Right forelimb (tissue), 1 donor: ENCODE measurements around the gene LBHD1.
"Not testable (repeated sequence)": the region's sequence is repeated elsewhere in the genome, so short reads cannot be mapped to it uniquely, and the experiment has no call there.

Experiments
- DNase-seq: peaks from one replicate; pipeline ENCODE4 v3.0.0-alpha.2; 2018

Gene LBHD1

GRCh38 chr11:62671608-62672389, at the start of gene LBHD1, which contains the start of gene UQCC3:
Gene LBHD1 (minus strand): TSS chr11:62672267. CDS start chr11:62670031, 2,236 bp downstream.
Gene UQCC3 (plus strand): TSS chr11:62671673. CDS start chr11:62671746, 73 bp downstream.
- DNase-seq: peak; percentile 89

- no peak for DNase-seq
These were observed 47.4 kb upstream of the LBHD1 start for GRCh38 chr11:62719302-62719978.

DNA sequence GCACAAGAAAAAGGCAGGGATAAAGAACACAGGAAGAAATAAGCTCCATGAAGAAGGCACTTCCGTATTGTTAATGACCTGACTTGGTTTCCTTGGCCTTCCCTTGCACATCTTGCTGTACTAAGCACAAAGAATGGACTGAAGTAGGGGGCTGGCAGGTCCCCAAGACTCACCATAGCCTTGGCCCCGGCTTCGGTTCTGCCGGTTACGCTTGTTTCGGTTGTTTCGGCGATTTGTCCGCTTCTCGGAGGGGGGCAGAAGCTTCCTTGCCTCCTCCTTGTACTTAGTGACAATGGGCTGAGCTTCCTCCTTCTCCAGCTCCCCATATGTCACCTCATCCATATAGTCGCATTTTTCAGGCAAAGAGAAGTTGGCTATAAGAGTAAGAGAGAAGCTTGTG, 44.7 kb upstream of the LBHD1 start:
- no peak for DNase-seq

DNA sequence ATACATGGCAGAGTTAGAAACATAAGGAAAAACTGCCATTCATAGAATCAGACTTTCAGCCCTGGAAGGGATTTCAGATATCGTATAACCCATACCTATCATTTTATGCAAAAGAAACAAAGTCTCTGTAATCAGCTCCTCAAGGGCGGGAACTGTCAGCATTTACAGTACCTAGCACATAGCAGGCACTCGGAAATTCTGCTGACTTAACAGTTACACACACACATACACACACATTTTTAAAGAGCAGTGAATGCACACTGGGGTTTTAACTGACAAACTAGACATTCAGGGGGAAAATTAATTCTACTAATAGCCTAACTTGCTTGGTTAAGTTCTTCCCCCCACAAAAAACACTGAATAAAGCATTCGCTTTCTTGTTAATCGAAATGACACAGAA, 44.1 kb upstream of the LBHD1 start:
- no peak for DNase-seq

DNA sequence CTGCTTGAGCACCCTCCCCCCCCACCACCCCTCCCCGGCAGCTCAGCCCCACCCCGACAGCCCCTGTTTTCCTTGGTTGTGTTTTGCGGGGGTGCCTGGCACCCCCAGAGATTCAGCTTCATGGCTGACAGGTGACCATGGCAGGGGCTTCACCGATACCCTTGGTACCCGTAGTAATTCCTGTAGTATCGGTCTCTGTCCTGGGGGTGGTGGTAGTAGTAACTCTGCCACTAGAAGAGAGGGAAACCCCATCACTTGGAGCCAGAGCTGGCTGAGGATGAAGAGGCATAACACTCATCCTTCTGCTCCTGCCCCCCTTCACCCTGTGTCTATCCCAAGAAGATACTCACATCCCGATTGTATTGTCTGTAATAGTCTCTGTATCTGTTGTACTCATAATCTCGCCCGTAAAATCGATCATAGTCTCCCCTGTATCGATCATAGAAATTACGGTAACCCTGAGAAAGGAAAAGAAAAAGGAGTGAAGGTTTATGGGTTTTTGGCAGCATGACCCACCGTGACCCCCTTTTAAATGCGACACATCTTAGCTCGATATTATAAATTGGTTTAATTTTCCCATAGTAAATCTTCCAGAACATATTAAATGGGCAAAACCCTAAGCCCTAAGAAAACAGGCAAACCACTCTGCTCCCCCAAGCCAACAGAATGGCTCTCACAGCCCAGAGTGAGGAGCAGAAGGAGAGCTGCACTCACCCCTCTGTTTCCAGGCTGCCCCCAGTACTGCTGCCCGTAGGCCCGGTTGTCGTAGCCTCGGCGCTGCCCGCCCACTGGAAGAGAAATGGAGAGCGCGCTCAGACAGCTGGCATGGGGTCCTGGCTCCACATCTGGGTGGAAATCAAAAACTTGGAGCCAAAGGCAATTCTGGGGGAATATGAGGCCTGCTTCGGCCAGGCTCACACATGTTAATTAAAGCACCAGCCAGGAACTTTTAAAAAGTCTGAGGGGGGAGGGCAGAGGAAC, 43.4 kb upstream of the LBHD1 start:
- DNase-seq: no peak

GRCh38 chr11:62713343-62713742, 41.3 kb upstream of the LBHD1 start:
- DNase-seq: no peak

GRCh38 chr11:62712861-62713260, 40.8 kb upstream of the LBHD1 start:
- no peak for DNase-seq

DNA sequence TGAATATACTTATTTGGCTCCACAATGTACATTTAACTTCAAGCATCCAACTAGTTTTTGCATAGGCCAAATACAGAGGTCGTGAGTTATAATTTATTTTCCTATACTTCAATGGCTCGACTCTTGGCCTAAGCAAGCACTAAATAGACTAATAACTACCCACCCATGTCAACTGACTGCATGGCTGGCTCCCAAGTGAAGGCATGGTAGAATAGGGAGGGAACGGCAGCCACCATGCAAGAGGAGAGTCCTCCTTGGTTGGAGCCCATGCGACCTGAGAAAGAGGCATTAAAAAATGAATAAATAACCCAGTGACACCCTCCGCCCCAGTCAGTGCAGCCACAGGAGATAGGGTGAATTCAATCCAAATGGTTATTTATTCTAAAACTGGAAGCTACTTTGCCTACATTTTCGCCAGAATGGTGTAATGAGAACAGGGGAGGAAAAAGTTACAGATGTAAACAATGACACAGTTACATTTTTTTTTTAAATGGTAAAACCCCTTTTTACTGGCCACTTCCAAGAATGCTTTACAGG, 40.3 kb upstream of the LBHD1 start:
- no peak for DNase-seq

GRCh38 chr11:62710001-62710345, 37.9 kb upstream of the LBHD1 start:
- DNase-seq: no peak

GRCh38 chr11:62709247-62710000, 37.4 kb upstream of the LBHD1 start:
- peak; percentile 97 for DNase-seq

DNA sequence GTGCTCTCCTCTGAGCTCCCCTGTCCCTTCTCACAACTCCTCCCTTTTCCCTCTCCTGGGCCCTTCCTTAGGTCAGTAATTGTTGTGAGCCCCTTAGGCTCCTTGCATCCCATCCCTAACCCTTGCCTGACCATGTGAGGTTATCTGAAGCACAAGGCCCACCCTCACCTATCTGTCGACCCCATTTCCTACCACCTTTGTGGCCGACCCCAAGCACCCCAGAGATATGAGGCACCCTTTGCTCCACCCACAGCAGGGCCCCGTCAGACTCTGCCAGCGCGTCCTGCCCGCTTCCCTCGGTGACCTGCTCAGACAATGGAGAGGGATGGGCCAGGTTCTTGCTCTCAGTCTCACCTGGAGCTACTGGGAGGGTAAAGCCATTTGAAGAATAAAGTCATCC, 36.7 kb upstream of the LBHD1 start:
- no peak for DNase-seq

- no peak for DNase-seq
These were observed 36.3 kb upstream of the LBHD1 start for GRCh38 chr11:62708392-62708791.

DNA sequence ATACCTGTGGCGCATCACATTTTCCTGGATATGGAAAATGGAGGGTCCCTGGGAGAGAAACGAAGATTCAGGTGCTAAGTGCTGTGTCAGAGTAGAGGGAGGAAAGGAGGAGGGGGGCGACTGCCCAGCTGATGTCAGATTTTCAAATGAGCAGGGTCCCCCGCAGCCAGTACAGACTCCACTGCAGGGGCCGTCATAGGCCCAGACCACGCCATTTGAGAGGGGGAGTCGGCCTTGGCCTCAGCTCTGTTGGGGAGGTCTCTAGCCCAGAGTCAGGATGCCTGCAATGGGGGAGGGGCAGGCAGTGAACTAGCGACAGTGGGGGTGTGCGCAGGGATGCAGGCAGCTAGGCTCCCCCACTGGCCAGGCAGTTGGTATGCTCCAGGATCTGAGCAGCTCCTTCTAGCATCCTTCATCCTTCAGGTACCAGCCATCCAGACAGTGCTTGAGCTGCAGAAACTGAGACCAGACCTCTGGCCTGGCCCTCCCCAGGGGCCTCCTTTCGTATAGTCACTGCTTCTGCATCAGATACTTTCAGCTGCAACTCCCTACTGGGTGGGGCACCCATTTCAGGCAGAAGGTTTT, 35.3 kb upstream of the LBHD1 start, which contains the start of the genes BSCL2 and GNG3:
TSS of gene BSCL2 (minus strand) at position 148 of the 585 bp plus-strand sequence. CDS start 229 bp downstream, outside the sequence.
TSS of gene GNG3 (plus strand) at position 400 of the 585 bp plus-strand sequence. CDS start 620 bp downstream, outside the sequence.
- peak; percentile 53 for DNase-seq

GRCh38 chr11:62706850-62707247, 34.8 kb upstream of the LBHD1 start:
- DNase-seq: no peak

GRCh38 chr11:62705880-62706849, 34.1 kb upstream of the LBHD1 start:
- DNase-seq: peak; percentile 98

GRCh38 chr11:62705413-62705812, 33.3 kb upstream of the LBHD1 start:
- DNase-seq: no peak

DNA sequence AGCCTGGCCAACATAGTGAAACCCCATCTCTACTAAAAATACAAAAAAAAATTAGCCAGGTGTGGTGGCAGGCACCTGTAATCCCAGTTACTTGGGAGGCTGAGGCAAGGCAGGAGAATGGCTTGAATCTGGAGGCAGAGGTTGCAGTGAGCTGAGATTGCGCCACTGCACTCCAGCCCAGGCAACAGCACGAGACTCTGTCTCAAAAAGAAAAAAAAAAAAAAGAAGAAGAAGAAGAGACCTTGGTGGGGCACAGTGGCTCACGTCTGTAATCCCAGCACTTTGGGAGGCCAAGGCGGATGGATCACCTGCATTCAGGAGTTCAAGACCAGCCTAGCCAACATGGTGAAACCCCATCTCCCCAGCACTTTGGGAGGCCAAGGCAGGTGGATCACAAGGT, 31.9 kb upstream of the LBHD1 start:
- not testable (repeated sequence) for DNase-seq

DNA sequence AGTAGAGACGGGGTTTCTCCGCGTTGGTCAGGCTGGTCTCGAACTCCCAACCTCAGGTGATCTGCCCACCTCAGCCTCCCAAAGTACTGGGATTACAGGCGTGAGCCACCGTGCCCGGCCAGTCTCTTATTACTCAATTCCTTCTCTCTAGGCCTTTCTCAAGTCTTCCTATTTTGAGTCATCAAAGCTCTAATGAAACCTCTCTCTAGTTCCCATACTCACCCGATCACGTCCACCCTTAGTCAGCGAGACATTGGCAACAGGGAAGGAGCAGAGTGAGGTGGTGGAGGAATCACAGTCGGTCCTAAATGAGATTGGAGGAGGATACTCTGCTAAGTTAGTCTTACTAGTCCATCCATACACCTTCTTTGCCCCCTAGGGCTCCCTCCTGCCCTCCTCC, 30.2 kb upstream of the LBHD1 start:
- DNase-seq: no peak

DNA sequence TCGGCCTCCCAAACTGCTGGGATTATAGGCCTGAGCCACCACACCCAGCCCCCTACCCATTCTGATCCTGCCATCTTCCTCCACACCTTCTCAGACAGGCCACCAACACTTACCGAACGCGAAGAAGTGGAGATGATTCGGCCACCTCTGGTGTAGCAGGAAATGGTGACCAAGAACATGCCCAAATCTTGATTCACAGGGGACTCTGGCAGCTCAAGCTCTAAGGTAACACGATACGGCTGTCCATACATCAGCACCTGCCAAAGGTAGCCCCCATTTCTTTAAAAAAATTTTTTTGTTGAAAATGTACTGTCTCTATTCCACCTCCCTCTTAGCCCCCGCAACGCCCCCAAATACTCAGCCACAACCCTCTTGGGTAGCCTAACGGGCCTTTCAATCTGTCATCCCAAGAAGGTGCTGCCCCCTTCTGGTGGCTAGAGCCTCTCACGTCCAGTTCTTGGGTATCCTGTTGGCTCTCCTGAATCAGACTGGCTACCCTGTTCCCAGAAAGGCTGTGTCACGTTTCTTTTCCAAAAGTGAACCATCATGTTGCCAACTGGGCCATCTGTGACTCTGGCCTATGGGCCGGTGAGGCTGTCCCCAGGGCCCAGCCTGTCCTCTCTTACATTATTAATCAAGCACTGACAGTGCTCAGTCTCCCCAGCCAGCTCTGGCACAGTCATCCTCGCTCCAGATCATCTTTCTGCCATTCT, 22.5 kb upstream of the LBHD1 start:
- peak; percentile 81 for DNase-seq
